ENCODE measurements around the gene ANKRD16.

The ANKRD16 gene

GRCh38 chr10:5891009-5891408 is 1.3 kb upstream of the ANKRD16 start:
- no peak for TF ChIP-seq CTCF (IDR thresholded peaks at IDR 0.05; ENCODE audit: low read depth, low read length)
- no peak for DNase-seq (ENCODE audit: extremely low read depth, low read depth)

GRCh38 chr10:5890452-5890915 is 791 bp upstream of the ANKRD16 start:
- TF ChIP-seq CTCF (IDR thresholded peaks at IDR 0.05; ENCODE audit: low read depth, low read length) = no peak
- DNase-seq (ENCODE audit: extremely low read depth, low read depth) = no peak

GRCh38 chr10:5888843-5889623 is 660 bp downstream of the ANKRD16 start:
- no peak; the same call in none of the 2 replicates for TF ChIP-seq CTCF (IDR thresholded peaks at IDR 0.05; ENCODE audit: low read depth, low read length)
- DNase-seq (ENCODE audit: extremely low read depth, low read depth) = no peak

GRCh38 chr10:5888351-5888750 is 1.3 kb downstream of the ANKRD16 start:
- TF ChIP-seq CTCF (IDR thresholded peaks at IDR 0.05; ENCODE audit: low read depth, low read length) = no peak
- DNase-seq (ENCODE audit: extremely low read depth, low read depth) = no peak

- TF ChIP-seq CTCF (IDR thresholded peaks at IDR 0.05; ENCODE audit: low read depth, low read length) = no peak
- no peak for DNase-seq (ENCODE audit: extremely low read depth, low read depth)
Measured at GRCh38 chr10:5887641-5888040, 2.1 kb downstream of the ANKRD16 start.

GRCh38 chr10:5887029-5887428 is 2.7 kb downstream of the ANKRD16 start:
- no peak for TF ChIP-seq CTCF (IDR thresholded peaks at IDR 0.05; ENCODE audit: low read depth, low read length)
- no peak for DNase-seq (ENCODE audit: extremely low read depth, low read depth)

- no peak for TF ChIP-seq CTCF (IDR thresholded peaks at IDR 0.05; ENCODE audit: low read depth, low read length)
- no peak for DNase-seq (ENCODE audit: extremely low read depth, low read depth)
Measured at GRCh38 chr10:5885619-5886018, 4.1 kb downstream of the ANKRD16 start.

Data from AG09319 (cell line).